ENCODE measurements around the gene PLP2.

DNA sequence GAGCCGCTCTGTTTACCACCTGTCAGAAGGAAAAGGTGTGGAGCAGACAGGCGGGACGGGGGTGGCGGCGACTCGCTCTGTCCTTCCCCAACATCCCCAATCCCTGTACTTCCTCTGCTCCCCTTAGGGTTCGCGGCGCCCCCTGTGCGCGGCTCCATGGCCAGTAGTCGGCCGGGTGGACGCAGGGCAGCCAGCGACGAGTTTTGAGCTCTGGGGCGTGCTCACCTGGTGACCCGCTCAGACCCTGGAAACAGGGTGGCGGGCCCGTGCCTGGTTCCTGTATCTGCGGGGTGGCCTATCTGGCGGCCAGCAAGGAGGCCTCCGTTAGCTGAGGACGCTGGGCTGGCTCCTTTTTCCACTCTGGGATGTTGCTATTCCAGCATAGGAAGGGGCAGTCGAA lies 14.5 kb upstream of the PLP2 start:
- TF ChIP-seq CTCF (IDR thresholded peaks at IDR 0.05) (no peak), EP300 (IDR thresholded peaks at IDR 0.05) (no peak), POLR2A (IDR thresholded peaks at IDR 0.05) (no peak)
